Sigmoid colon (tissue), 7 donors: ENCODE data around the gene CNTFR. TPM values are rescaled to one million over a fixed set of nuclear protein-coding genes. Genes with fewer than 3 reads are reported as not detected.
A peak's percentile ranks its signal among the peaks of the same experiment; 100 is the strongest.

Experiments
- DNase-seq: peaks from one replicate; pipeline ENCODE4 v3.0.0-alpha.2; 2019
- H3K27ac ChIP-seq, 4 donors: fragments of 200-600 bp; sonication (generic); one replicate each; pipeline ENCODE4 v1.5.1; 2016 to 2019; ENCODE audit warnings: mild to moderate bottlenecking in 1 of 4
- H3K27me3 ChIP-seq, 3 donors: fragments of 200-600 bp; sonication (generic); one replicate each; pipeline ENCODE4 v1.5.1; 2019; ENCODE audit warnings: mild to moderate bottlenecking in 1 of 3
- H3K36me3 ChIP-seq, 4 donors: fragments of 200-600 bp; sonication (generic); one replicate each; pipeline ENCODE4 v1.5.1; 2016 to 2019
- H3K4me1 ChIP-seq, 4 donors: fragments of 200-600 bp; sonication (generic); one replicate each; pipeline ENCODE4 v1.5.1; 2017 to 2019
- H3K4me3 ChIP-seq, 4 donors: fragments of 200-600 bp; sonication (generic); one replicate each; pipeline ENCODE4 v1.5.1; 2017 to 2019; ENCODE audit warnings: mild to moderate bottlenecking in 2 of 4, moderate library complexity in 1 of 4
- H3K9me3 ChIP-seq, 4 donors: fragments of 200-600 bp in 3 of 4; sonication (generic) in 3 of 4; one replicate each; pipeline versions ENCODE4 v1.5.1 to v1.6.1; 2013 to 2019
- EP300 ChIP-seq, 4 donors: sonication (generic); formaldehyde crosslinking; IDR thresholded peaks; one replicate each; pipeline ENCODE4 v1.6.1; 2017; ENCODE audit warnings: antibody characterized with exemption in 4 of 4
- POLR2A ChIP-seq, 2 donors: fragments of 450-650 bp; IDR thresholded peaks; one replicate each; pipeline ENCODE4 v1.6.1; 2016; ENCODE audit warnings: antibody characterized with exemption in 2 of 2, mild to moderate bottlenecking in 2 of 2, moderate library complexity in 2 of 2
- POLR2AphosphoS5 ChIP-seq, 4 donors: sonication (generic); formaldehyde crosslinking; IDR thresholded peaks; one replicate each; pipeline ENCODE4 v1.6.1; 2017; ENCODE audit warnings: antibody characterized with exemption in 4 of 4
- WGBS, 2 donors: extraction: QIAGEN DNeasy Blood & Tissue Kit; methylation state at CpG; one replicate each; pipeline ENCODE4 v1.1.7; 2013; 5-methylcytosine and 5-hydroxymethylcytosine counted together
- intact Hi-C: fragments of 100-400 bp; cut with DNase I; formaldehyde crosslinking; loops from one replicate; pipeline ENCODE4 v1.15.1; 2023
- polyA plus RNA-seq, 3 donors: library from polyadenylated mRNA; stranded (reverse); fragments of 200-250 nt; gene quantifications; one replicate each; pipeline ENCODE4 v1.2.3, GENCODE V29; 2013
- total RNA-seq, 4 donors: library from RNA; depleted of rRNA; stranded (reverse); fragments of >200 nt; gene quantifications; one replicate each; pipeline ENCODE4 v1.1.0, GENCODE V29; 2016
- TF ChIP-seq, protein P1 (sequence below), 4 experiments: fragments of 450-650 bp in 3 of 4; fragments of 200-600 bp in 1 of 4; IDR thresholded peaks; one replicate each; pipeline ENCODE4 v1.5.1; 2016 to 2019; ENCODE audit warnings: antibody characterized with exemption in 4 of 4, mild to moderate bottlenecking in 3 of 4, moderate library complexity in 2 of 4
- donor health status: healthy with polysubstance abuse.
- donor health status: Bipolar disorder and iron deficiency.
- donor health status: healthy.

Gene CNTFR
- total and polyA plus RNA-seq, 7 donors: 1.6 to 12.9 (median 4.6) TPM

DNA sequence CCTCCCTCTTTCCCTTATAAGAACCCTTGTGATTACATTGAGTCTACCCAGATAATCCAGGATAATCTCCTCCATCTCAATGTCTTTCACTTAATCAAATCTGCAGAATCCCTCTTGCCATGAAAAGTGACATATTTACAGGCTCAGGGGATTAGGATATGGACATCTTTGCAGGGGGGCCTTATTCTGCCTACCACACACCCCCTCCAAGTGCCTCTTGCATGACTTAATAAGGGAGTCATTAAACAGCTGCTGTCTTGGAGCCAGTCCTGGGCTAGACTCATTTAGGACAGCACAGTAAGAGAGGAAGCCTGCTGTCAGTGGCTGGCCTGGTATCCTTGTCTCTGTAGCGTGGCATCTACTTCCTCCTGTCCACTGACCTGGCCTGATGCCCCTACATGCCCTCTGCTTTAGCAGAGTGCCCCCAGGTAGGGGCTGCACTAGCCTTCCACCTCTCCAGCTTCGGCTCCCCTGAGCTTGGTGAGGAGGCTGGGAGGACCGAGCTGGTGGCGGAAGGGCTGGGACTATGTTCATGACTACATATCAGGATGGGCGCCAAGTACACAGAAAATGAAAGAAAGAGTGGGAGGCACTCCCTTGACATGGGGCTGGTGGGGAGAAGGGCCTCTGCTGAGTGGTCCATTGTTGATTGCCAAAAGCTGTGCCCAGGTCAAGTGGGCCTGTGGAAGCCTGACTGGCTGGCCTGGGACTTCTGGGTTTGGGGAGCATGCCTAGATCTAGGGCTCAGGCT lies 84.0 kb downstream of the CNTFR start:
- Histone ChIP-seq H3K27me3 (no peaks in the 10 kb centered on the region), H3K4me1 (peaks cover 0 to 29% (median 25%) of the 10 kb centered on the region in 4 donors), H3K9me3 (no peaks in the 10 kb centered on the region), H3K36me3 (no peaks in the 10 kb centered on the region), H3K4me3 (no peak overlapping the region), H3K27ac (no peak overlapping the region)
- 80 to 87% methylated on average over 5 of the region's 5 CpGs for WGBS, 2 donors
- intact Hi-C loops: no loop called here
- peak; percentile 32 for DNase-seq
- TF ChIP-seq EP300 (IDR thresholded peaks at IDR 0.05) (no peak), POLR2AphosphoS5 (IDR thresholded peaks at IDR 0.05) (no peak), POLR2A (IDR thresholded peaks at IDR 0.05) (no peak)
- TF ChIP-seq, protein P1, sequence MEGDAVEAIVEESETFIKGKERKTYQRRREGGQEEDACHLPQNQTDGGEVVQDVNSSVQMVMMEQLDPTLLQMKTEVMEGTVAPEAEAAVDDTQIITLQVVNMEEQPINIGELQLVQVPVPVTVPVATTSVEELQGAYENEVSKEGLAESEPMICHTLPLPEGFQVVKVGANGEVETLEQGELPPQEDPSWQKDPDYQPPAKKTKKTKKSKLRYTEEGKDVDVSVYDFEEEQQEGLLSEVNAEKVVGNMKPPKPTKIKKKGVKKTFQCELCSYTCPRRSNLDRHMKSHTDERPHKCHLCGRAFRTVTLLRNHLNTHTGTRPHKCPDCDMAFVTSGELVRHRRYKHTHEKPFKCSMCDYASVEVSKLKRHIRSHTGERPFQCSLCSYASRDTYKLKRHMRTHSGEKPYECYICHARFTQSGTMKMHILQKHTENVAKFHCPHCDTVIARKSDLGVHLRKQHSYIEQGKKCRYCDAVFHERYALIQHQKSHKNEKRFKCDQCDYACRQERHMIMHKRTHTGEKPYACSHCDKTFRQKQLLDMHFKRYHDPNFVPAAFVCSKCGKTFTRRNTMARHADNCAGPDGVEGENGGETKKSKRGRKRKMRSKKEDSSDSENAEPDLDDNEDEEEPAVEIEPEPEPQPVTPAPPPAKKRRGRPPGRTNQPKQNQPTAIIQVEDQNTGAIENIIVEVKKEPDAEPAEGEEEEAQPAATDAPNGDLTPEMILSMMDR (IDR thresholded peaks at IDR 0.05): no peak

DNA sequence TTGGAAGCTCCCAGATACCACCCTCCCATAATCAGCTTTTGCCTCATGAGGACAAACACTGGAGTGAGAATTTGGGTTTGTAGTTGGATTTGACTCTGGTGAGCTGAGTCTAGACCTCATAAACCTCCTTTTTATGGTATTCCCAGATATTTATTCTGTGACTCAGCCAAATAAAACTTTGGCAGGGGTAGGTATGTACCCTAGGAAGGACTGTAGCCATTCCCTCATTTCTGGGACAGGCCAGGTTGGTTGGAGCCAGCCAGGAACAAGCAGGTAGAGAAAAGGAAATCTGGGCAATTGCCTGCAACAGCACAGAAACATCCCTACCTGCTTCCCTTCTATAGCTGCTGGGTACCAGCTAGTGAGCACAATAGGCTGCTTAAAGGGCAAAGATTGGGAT lies 86.1 kb downstream of the CNTFR start:
- TF ChIP-seq EP300 (IDR thresholded peaks at IDR 0.05): no peak
- no peak for TF ChIP-seq POLR2A (IDR thresholded peaks at IDR 0.05)
- TF ChIP-seq, protein P1 (IDR thresholded peaks at IDR 0.05): no peak
- no peak for TF ChIP-seq POLR2AphosphoS5 (IDR thresholded peaks at IDR 0.05)
- H3K4me3 ChIP-seq: no peak overlapping the region
- no peaks in the 10 kb centered on the region for H3K9me3 ChIP-seq
- H3K27me3 ChIP-seq: no peaks in the 10 kb centered on the region
- peaks cover 0 to 29% (median 25%) of the 10 kb centered on the region in 4 donors for H3K4me1 ChIP-seq
- intact Hi-C loops: loop anchor here (5.0 kb wide), 2 partner anchors 46 to 171 kb away; partner anchors contain the start of genes DNAI1 and FAM219A
- H3K27ac ChIP-seq: no peak overlapping the region
- no peaks in the 10 kb centered on the region for H3K36me3 ChIP-seq
- peak; percentile 7 for DNase-seq

DNA sequence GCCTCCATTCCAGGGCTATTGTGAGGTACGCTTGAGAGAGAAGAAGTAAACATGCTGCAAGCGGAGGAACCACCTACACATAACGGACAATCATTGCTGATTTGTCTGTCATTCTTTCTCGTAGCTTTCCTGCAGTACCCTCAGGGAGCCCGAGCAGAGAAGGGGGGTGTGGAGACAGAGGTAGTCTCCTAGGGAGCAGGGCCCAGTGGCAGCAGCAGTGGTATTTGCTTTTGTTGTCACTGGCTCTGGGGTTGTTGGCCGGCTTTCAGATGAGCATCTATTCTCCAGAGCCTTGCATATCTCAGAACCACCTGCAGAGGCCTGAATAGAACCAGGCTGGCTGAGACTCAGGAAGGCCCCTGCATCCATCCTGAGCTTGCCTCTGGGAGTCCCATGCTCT lies 86.6 kb downstream of the CNTFR start:
- H3K4me1 ChIP-seq: peaks cover 0 to 29% (median 25%) of the 10 kb centered on the region in 4 donors
- no peaks in the 10 kb centered on the region for H3K36me3 ChIP-seq
- intact Hi-C loops: loop anchor here (5.0 kb wide), 2 partner anchors 46 to 171 kb away; partner anchors contain the start of genes DNAI1 and FAM219A
- H3K27ac ChIP-seq: peak overlapping the region in 3 of 4 donors; percentile 35 to 67 (median 51)
- H3K27me3 ChIP-seq: no peaks in the 10 kb centered on the region
- WGBS, 2 donors: 75 to 77% methylated on average over 6 of the region's 6 CpGs
- no peak overlapping the region for H3K4me3 ChIP-seq
- TF ChIP-seq, protein P1 (IDR thresholded peaks at IDR 0.05): no peak
- TF ChIP-seq EP300 (IDR thresholded peaks at IDR 0.05) (no peak), POLR2A (IDR thresholded peaks at IDR 0.05) (no peak), POLR2AphosphoS5 (IDR thresholded peaks at IDR 0.05) (no peak)
- H3K9me3 ChIP-seq: no peaks in the 10 kb centered on the region
- DNase-seq: no peak

DNA sequence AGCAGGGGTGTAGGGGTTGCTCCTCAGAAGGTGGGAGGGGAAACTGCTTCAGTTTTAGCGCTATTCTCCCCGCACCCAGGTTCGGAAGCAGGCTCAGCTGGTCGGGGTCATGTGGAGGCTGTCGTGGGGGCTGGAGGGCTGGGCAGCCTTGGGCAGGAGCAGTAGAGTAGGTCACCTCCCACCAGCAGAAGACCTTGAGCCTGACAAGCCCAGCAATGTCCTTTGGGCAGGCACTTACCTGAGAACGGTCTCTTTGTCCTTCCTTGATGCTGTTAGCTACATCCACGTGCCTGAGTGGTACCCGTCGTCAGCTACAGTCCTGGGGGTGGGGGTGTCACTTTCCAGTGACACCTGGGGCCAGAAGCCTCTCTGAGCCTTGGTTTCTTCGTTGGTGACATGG lies 87.1 kb downstream of the CNTFR start:
- Histone ChIP-seq H3K27ac (peak overlapping the region in 3 of 4 donors; percentile 35 to 67 (median 51)), H3K4me3 (no peak overlapping the region), H3K27me3 (no peaks in the 10 kb centered on the region), H3K36me3 (no peaks in the 10 kb centered on the region), H3K9me3 (no peaks in the 10 kb centered on the region), H3K4me1 (peaks cover 0 to 29% (median 25%) of the 10 kb centered on the region in 4 donors)
- no peak for DNase-seq
- WGBS, 2 donors: 63 to 68% methylated on average over 10 of the region's 10 CpGs
- TF ChIP-seq POLR2AphosphoS5 (IDR thresholded peaks at IDR 0.05): no peak
- TF ChIP-seq, protein P1 (IDR thresholded peaks at IDR 0.05): no peak
- TF ChIP-seq POLR2A (IDR thresholded peaks at IDR 0.05): no peak
- no peak for TF ChIP-seq EP300 (IDR thresholded peaks at IDR 0.05)
- intact Hi-C loops: loop anchor here (5.0 kb wide), 2 partner anchors 45 to 170 kb away; partner anchors contain the start of genes DNAI1 and FAM219A
